Upper lobe of left lung (tissue), 6 donors: ENCODE results near the gene IFITM10. TPM values are rescaled to one million over a fixed set of nuclear protein-coding genes. Genes with fewer than 3 reads are reported as not detected.

Source experiments
- ATAC-seq, 2 donors: fragments of 200-7000 bp; cut with Tn5 transposase; one replicate each; pipeline ENCODE4 v1.9.1; 2022; ENCODE audit warnings: mild to moderate bottlenecking in 2 of 2, moderate library complexity in 2 of 2; ENCODE audit not compliant: low FRiP score in 2 of 2
- DNase-seq, 2 donors: peaks; one replicate each; pipeline ENCODE4 v3.0.0-alpha.2; 2019 to 2020
- H3K27ac ChIP-seq, 4 donors: fragments of 200-600 bp; sonication (generic); one replicate each; pipeline ENCODE4 v1.5.1; 2016 to 2019
- H3K27me3 ChIP-seq, 4 donors: fragments of 200-600 bp; sonication (generic); one replicate each; pipeline ENCODE4 v1.5.1; 2017 to 2019
- H3K36me3 ChIP-seq, 4 donors: fragments of 200-600 bp; sonication (generic); one replicate each; pipeline ENCODE4 v1.5.1; 2016 to 2019
- H3K4me1 ChIP-seq, 4 donors: fragments of 200-600 bp; sonication (generic); one replicate each; pipeline ENCODE4 v1.5.1; 2018 to 2019
- H3K4me3 ChIP-seq, 4 donors: fragments of 200-600 bp; sonication (generic); one replicate each; pipeline ENCODE4 v1.5.1; 2017 to 2019; ENCODE audit warnings: mild to moderate bottlenecking in 2 of 4, moderate library complexity in 1 of 4
- H3K9me3 ChIP-seq, 4 donors: fragments of 200-600 bp; sonication (generic); one replicate each; pipeline ENCODE4 v1.5.1; 2018 to 2019
- CTCF ChIP-seq, 6 experiments: fragments of 450-650 bp in 4 of 6; fragments of 200-600 bp in 2 of 6; sonication (generic) in 2 of 6; IDR thresholded peaks; one replicate each; pipeline ENCODE4 v1.5.1; 2016 to 2019; ENCODE audit warnings: antibody characterized with exemption in 6 of 6
- EP300 ChIP-seq, 4 donors: sonication (generic); formaldehyde crosslinking; IDR thresholded peaks; one replicate each; pipeline ENCODE4 v1.5.1; 2017; ENCODE audit warnings: antibody characterized with exemption in 4 of 4, control low read depth in 2 of 4
- POLR2A ChIP-seq, 4 donors: fragments of 450-650 bp; IDR thresholded peaks; one replicate each; pipeline ENCODE4 v1.5.1; 2016 to 2017; ENCODE audit warnings: antibody characterized with exemption in 4 of 4, mild to moderate bottlenecking in 2 of 4
- POLR2AphosphoS5 ChIP-seq, 2 donors: sonication (generic); formaldehyde crosslinking; IDR thresholded peaks; one replicate each; pipeline ENCODE4 v1.5.1; 2017; ENCODE audit warnings: antibody characterized with exemption in 2 of 2
- WGBS, 2 donors: methylation state at CpG; one replicate each; pipeline ENCODE4 v1.1.5; 2017 to 2018; 5-methylcytosine and 5-hydroxymethylcytosine counted together
- total RNA-seq, 6 donors: library from RNA; depleted of rRNA in 4 of 6; stranded (reverse); fragments of >200 nt in 4 of 6; gene quantifications; one replicate each; pipeline versions ENCODE4 v1.1.0 to v1.2.1, GENCODE V29; 2016 to 2021
- donor health status: DM: no; HTN: no; CAD: no; lungs with moderate emphysema.
- donor health status: DM: no; HTN: yes; CAD: no; lungs with severe emphysema.

IFITM10 gene
- total RNA-seq, 6 donors from 2014 or later, result 8.7 to 28.3 (median 14.2) TPM

GRCh38 chr11:1760351-1761109 is 10.1 kb upstream of the IFITM10 start:
- 52 to 62% methylated on average over 10 to 14 of the region's 23 CpGs for WGBS, 2 donors
- Histone ChIP-seq H3K27ac (peak overlapping the region; percentile 90 to 97 (median 93)), H3K36me3 (peaks cover 15 to 56% (median 55%) of the 10 kb centered on the region in 4 donors), H3K27me3 (no peaks in the 10 kb centered on the region), H3K4me3 (peak overlapping the region in 2 of 4 donors; percentile 96 to 99), H3K4me1 (peaks cover 45 to 87% (median 81%) of the 10 kb centered on the region in 4 donors), H3K9me3 (no peaks in the 10 kb centered on the region)
- peak; percentile 88 to 89 for DNase-seq
- TF ChIP-seq POLR2AphosphoS5 (IDR thresholded peaks at IDR 0.05) (peak; percentile 68 to 79), CTCF (IDR thresholded peaks at IDR 0.05) (no peak), EP300 (IDR thresholded peaks at IDR 0.05) (peak in 2 of 4 donors; percentile 71 to 95), POLR2A (IDR thresholded peaks at IDR 0.05) (peak in 1 of 4 donors; percentile 68)
- peak; percentile 45 to 66 for ATAC-seq

GRCh38 chr11:1759851-1760220 is 9.4 kb upstream of the IFITM10 start:
- no peak for TF ChIP-seq POLR2A (IDR thresholded peaks at IDR 0.05)
- no peak for TF ChIP-seq CTCF (IDR thresholded peaks at IDR 0.05)
- TF ChIP-seq POLR2AphosphoS5 (IDR thresholded peaks at IDR 0.05), result no peak
- TF ChIP-seq EP300 (IDR thresholded peaks at IDR 0.05), result no peak
- Histone ChIP-seq H3K27me3 (no peaks in the 10 kb centered on the region), H3K36me3 (peaks cover 15 to 63% (median 60%) of the 10 kb centered on the region in 4 donors), H3K27ac (peak overlapping the region; percentile 68 to 97 (median 93)), H3K9me3 (no peaks in the 10 kb centered on the region), H3K4me3 (peak overlapping the region in 2 of 4 donors; percentile 30 to 96), H3K4me1 (peaks cover 45 to 93% (median 83%) of the 10 kb centered on the region in 4 donors)
- 55% methylated on average over 5 of the region's 5 CpGs; no CpG with 5 or more reads in 1 of the 2 donors for WGBS, 2 donors
- no peak for ATAC-seq
- DNase-seq, result peak; percentile 41 to 42

GRCh38 chr11:1759151-1759850 is 8.9 kb upstream of the IFITM10 start:
- peak; percentile 25 to 68 for DNase-seq
- H3K27me3 ChIP-seq, result no peaks in the 10 kb centered on the region
- peaks cover 15 to 69% (median 64%) of the 10 kb centered on the region in 4 donors for H3K36me3 ChIP-seq
- no peak for TF ChIP-seq POLR2AphosphoS5 (IDR thresholded peaks at IDR 0.05)
- TF ChIP-seq EP300 (IDR thresholded peaks at IDR 0.05), result no peak
- no peak for TF ChIP-seq POLR2A (IDR thresholded peaks at IDR 0.05)
- TF ChIP-seq CTCF (IDR thresholded peaks at IDR 0.05), result no peak
- peak overlapping the region; percentile 68 to 97 (median 93) for H3K27ac ChIP-seq
- ATAC-seq, result no peak
- peak overlapping the region in 2 of 4 donors; percentile 30 to 96 for H3K4me3 ChIP-seq
- no peaks in the 10 kb centered on the region for H3K9me3 ChIP-seq
- WGBS, 2 donors, result 88 to 90% methylated on average over 16 to 22 of the region's 23 CpGs
- peaks cover 42 to 92% (median 80%) of the 10 kb centered on the region in 4 donors for H3K4me1 ChIP-seq

GRCh38 chr11:1758611-1759150 is 8.3 kb upstream of the IFITM10 start:
- Histone ChIP-seq H3K27me3 (no peaks in the 10 kb centered on the region), H3K4me3 (peak overlapping the region in 2 of 4 donors; percentile 30 to 96), H3K4me1 (peaks cover 40 to 92% (median 78%) of the 10 kb centered on the region in 4 donors), H3K9me3 (no peaks in the 10 kb centered on the region), H3K36me3 (peaks cover 17 to 75% (median 70%) of the 10 kb centered on the region in 4 donors), H3K27ac (peak overlapping the region; percentile 52 to 97 (median 82))
- WGBS, 2 donors, result 81 to 83% methylated on average over 9 to 21 of the region's 21 CpGs
- ATAC-seq (no peak), DNase-seq (peak; percentile 22 to 55)
- TF ChIP-seq POLR2A (IDR thresholded peaks at IDR 0.05) (no peak), EP300 (IDR thresholded peaks at IDR 0.05) (no peak), POLR2AphosphoS5 (IDR thresholded peaks at IDR 0.05) (no peak)
